T-helper 1 cell treated with Interleukin-12 subunit alpha and Interleukin-12 subunit beta and Interleukin-4 antibody, amounts not matched to agents 30 μg/mL and 1 μg/mL, for 36 hours (primary cell): ENCODE measurements around the gene CIAO1.
A peak's percentile ranks its signal among the peaks of the same experiment; 100 is the strongest.
"Not testable (repeated sequence)": the region's sequence is repeated elsewhere in the genome, so short reads cannot be mapped to it uniquely, and the experiment has no call there.

ENCODE experiments used
- H3K27ac Mint-ChIP-seq: one replicate; pipeline ENCODE4 v1.8.0; 2021; ENCODE audit warnings: mild to moderate bottlenecking, mixed read lengths
- H3K27me3 Mint-ChIP-seq: one replicate; pipeline ENCODE4 v1.8.0; 2021; ENCODE audit warnings: low read depth, mixed read lengths
- H3K36me3 Mint-ChIP-seq: one replicate; pipeline ENCODE4 v1.8.0; 2021; ENCODE audit warnings: low read depth, mixed read lengths
- H3K4me1 Mint-ChIP-seq: one replicate; pipeline ENCODE4 v1.8.0; 2021; ENCODE audit warnings: low read depth, mixed read lengths
- H3K4me3 Mint-ChIP-seq: one replicate; pipeline ENCODE4 v1.8.0; 2021; ENCODE audit warnings: mild to moderate bottlenecking, moderate library complexity, mixed read lengths
- H3K9me3 Mint-ChIP-seq: one replicate; pipeline ENCODE4 v1.8.0; 2021; ENCODE audit warnings: mixed read lengths

Gene CIAO1

DNA sequence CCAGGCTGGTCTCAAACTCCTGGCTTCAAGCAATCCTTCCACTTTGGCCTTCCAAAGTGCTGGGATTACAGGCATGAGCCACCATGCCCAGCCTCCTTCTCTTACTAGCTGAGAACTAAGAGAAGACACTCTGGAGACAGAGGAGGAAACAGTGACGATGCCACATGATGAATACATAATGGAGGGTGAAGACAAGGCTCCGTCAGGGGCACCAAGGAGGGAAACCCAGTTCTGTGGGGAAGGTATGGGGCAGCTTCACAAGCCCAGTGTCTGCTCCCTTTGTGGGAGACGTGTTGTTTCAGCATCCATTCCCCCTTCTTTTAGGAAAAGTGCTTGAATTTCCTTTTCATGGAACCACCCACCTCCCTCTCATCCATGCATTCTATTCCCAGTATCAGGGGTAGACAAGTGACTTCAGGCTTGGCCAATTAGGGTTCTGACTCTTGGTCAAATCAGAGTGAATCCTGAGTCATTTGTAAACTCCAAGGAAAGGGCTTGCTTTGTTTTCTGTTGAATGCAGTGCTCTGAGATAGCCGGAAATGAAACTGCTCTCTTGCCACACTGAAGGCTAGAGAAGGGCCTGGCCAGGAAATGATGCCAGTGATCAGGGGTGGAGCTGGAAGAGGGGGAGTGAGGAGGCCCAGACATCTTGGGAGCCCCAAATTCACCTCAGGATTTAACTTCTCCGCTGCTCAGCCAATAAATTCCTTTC is 24.0 kb upstream of the CIAO1 start:
- H3K36me3 Mint-ChIP-seq, result peaks cover 19% of the 10 kb centered on the region
- peak overlapping the region; percentile 94 for H3K27ac Mint-ChIP-seq
- peaks cover 9% of the 10 kb centered on the region for H3K9me3 Mint-ChIP-seq
- H3K4me3 Mint-ChIP-seq, result peak overlapping the region; percentile 61
- peaks cover 46% of the 10 kb centered on the region for H3K4me1 Mint-ChIP-seq
- no peaks in the 10 kb centered on the region for H3K27me3 Mint-ChIP-seq

DNA sequence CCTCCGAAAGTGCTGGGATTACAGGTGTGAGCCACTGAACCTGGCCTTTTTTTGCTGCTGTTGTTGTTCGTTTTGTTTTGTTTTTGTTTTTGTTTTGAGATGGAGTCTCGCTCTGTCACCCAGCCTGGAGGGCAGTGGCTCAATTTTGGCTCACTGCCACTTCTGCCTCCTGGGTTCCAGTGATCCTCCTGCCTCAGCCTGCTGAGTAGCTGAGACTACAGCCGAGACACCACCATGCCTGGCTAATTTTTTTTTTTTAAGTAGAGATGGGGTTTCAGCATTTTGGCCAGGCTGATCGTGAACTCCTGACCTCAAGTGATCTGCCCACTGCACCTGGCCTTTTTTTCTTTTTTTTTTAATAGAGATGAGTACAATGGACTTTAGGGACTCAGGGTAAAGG is 22.2 kb upstream of the CIAO1 start:
- peaks cover 54% of the 10 kb centered on the region for H3K4me1 Mint-ChIP-seq
- no peaks in the 10 kb centered on the region for H3K27me3 Mint-ChIP-seq

DNA sequence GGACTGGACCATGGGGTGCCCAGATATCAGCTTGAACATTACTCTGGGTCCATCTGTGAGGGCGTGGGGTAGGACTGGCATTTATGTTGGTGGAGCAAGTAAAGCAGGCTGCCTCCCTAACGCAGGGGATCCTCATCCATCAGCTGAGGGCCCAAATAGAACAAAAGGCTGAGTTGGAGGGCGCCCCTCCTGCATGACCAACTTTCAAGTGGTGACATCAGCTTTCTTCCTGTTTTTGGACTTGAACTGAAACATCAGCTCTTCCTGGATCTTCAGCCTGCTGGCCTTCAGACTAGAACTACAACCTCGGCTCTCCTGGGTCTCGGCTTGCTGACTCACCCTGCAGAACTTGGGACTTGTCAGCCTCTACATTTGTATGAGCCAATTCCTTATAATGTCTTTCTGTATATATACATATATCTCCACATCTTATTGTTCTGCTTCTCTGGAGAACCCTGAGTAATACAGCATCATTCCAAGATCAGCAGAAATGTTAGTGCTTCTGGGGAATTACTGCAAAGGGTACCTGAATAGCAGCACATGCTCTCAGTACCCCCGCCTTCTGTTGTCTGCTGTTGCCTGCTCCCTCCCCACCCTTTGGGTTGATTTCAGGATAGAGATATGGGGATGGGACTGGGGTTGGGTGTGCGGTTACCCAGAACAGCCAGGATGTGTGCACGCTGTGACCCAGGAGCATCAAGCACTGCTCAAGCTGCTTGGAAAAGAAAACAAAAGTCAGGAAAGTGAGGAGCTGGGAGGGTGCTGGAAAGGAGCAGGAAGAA is 20.2 kb upstream of the CIAO1 start:
- Mint-ChIP-seq H3K4me3 (no peak overlapping the region), H3K27ac (peak overlapping the region; percentile 81), H3K9me3 (peaks cover 9% of the 10 kb centered on the region), H3K27me3 (no peaks in the 10 kb centered on the region), H3K4me1 (peaks cover 58% of the 10 kb centered on the region), H3K36me3 (peaks cover 31% of the 10 kb centered on the region)

More for the DNA sequence above, 22.2 kb upstream of the CIAO1 start:
- Mint-ChIP-seq H3K9me3 (peaks cover 9% of the 10 kb centered on the region), H3K27ac (no peak overlapping the region), H3K36me3 (peaks cover 25% of the 10 kb centered on the region), H3K4me3 (no peak overlapping the region)

DNA sequence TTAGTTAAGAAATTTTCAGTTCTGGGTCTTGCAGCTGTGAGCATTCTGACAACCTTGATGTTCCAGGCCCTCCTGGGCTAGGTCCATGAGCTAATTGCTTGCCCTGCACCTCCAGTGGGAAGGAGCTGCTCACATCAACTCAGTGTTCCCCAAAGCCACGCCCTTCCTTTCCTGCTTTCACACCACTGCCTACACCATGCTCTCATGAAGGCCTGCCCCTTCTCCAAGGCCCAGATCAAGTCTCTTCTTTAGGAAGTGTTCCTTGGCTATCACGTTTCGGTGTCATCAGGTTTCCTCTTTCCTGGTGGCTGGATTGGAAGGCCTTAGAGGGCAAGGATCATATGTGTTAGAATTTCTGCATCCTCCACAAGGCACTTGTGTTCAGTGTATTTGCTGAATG is 19.0 kb upstream of the CIAO1 start:
- Mint-ChIP-seq H3K4me3 (no peak overlapping the region), H3K9me3 (peaks cover 9% of the 10 kb centered on the region), H3K4me1 (peaks cover 53% of the 10 kb centered on the region), H3K36me3 (peaks cover 36% of the 10 kb centered on the region), H3K27me3 (no peaks in the 10 kb centered on the region), H3K27ac (peak overlapping the region; percentile 69)

GRCh38 chr2:96247896-96248295 is 18.1 kb upstream of the CIAO1 start:
- Mint-ChIP-seq H3K27ac (no peak overlapping the region), H3K36me3 (peaks cover 43% of the 10 kb centered on the region), H3K9me3 (peaks cover 9% of the 10 kb centered on the region), H3K27me3 (no peaks in the 10 kb centered on the region), H3K4me1 (peaks cover 44% of the 10 kb centered on the region), H3K4me3 (no peak overlapping the region)

DNA sequence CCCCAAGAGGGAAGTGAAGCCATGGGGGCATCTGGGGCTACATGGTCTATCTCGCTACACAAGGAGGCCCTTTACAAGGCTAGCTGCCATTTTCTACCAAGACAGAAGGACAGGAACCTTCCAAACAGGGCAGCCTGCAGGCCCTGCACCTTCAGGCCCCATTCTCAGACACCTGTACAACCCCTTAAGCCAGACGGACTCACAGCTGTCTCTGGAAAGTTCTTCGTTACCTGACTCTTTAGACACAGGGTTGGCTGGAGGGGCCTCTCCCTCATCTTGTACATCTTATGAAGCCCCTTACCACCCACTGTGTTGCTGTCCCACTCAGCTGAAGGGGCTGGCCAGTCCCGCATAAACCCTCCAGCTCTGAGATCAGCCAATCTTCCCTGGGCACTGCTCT is 17.4 kb upstream of the CIAO1 start:
- Mint-ChIP-seq H3K9me3 (peaks cover 9% of the 10 kb centered on the region), H3K4me3 (no peak overlapping the region), H3K27me3 (no peaks in the 10 kb centered on the region), H3K27ac (no peak overlapping the region), H3K4me1 (peaks cover 40% of the 10 kb centered on the region), H3K36me3 (peaks cover 47% of the 10 kb centered on the region)

DNA sequence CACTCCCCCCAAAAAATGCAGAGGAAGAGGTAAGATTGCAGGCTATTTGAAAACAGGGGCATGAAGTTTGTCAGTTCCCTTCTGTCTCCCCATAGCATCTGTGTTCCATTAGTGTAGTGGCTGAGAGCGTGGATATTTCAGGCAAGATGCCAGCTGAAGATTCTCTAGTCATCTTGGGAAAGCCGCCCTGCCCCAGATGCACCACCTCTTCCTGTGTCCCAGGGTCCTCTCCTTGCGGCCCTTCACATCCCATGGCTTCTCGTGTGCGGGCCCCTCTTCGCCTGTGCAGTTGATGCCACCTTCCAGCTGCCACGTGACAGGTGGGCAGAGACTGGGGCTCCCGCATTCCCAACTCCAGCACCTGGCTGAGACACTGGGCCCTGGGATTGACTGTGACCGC is 16.4 kb upstream of the CIAO1 start:
- Mint-ChIP-seq H3K4me3 (no peak overlapping the region), H3K9me3 (peaks cover 9% of the 10 kb centered on the region), H3K36me3 (peaks cover 55% of the 10 kb centered on the region), H3K4me1 (peaks cover 38% of the 10 kb centered on the region), H3K27me3 (no peaks in the 10 kb centered on the region), H3K27ac (no peak overlapping the region)

- H3K4me3 Mint-ChIP-seq, result no peak overlapping the region
- peaks cover 37% of the 10 kb centered on the region for H3K4me1 Mint-ChIP-seq
- H3K27ac Mint-ChIP-seq, result peak overlapping the region; percentile 9
- H3K9me3 Mint-ChIP-seq, result peaks cover 9% of the 10 kb centered on the region
- H3K36me3 Mint-ChIP-seq, result peaks cover 54% of the 10 kb centered on the region
- H3K27me3 Mint-ChIP-seq, result no peaks in the 10 kb centered on the region
Measured at GRCh38 chr2:96250188-96250587, 15.8 kb upstream of the CIAO1 start.

DNA sequence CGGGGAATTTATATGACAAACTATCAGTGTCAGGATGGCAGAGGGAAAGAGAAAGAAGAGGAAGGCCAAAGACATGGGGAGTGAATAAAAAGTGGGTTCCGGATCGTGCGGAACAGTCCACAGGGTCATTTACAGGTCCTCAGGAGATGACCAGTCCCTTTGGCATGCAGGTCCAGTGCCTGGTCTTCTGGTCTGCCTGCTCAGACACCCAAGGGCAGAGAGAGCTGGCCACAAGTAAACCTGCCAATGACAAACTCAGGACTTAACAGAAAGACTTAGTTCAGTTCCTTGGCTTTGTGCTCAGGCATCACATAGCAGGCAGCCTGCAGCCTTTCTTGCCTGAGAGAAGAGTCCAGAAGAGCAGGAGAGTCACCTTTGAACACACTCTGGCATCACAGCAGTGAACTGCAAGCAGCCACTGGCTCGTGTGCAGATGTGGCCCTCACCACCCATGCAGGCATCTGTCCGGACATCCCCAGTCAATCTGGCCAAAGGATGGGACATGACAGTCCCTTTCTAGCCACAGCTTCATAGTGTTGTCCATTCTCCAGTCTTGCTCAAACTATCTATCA is 14.2 kb upstream of the CIAO1 start:
- no peaks in the 10 kb centered on the region for H3K27me3 Mint-ChIP-seq
- H3K4me1 Mint-ChIP-seq, result peaks cover 29% of the 10 kb centered on the region
- no peak overlapping the region for H3K27ac Mint-ChIP-seq
- peaks cover 50% of the 10 kb centered on the region for H3K36me3 Mint-ChIP-seq
- no peaks in the 10 kb centered on the region for H3K9me3 Mint-ChIP-seq
- no peak overlapping the region for H3K4me3 Mint-ChIP-seq

GRCh38 chr2:96252526-96252925 is 13.5 kb upstream of the CIAO1 start:
- no peaks in the 10 kb centered on the region for H3K9me3 Mint-ChIP-seq
- peaks cover 48% of the 10 kb centered on the region for H3K36me3 Mint-ChIP-seq
- H3K27me3 Mint-ChIP-seq, result no peaks in the 10 kb centered on the region
- H3K27ac Mint-ChIP-seq, result no peak overlapping the region
- no peak overlapping the region for H3K4me3 Mint-ChIP-seq
- H3K4me1 Mint-ChIP-seq, result peaks cover 26% of the 10 kb centered on the region

DNA sequence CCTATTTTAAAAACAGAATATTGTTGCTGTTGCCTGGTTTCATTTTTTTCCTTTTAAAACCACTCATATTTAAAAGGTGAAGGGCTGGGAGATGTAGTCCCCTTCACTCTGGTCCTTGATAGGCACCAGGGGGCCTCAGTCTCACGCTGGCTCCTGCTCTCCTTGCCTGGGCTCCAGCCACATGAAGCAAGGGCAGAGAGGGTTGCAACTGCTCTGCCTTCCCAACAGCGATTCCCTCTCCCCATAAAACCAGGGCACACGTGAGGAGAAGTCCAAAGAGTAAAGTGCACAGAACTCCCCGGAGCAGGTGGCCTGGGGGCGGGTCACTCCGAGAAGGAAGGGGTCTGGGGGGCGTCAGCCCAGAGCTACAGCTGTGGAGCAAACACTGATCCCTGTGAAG is 13.0 kb upstream of the CIAO1 start:
- no peaks in the 10 kb centered on the region for H3K27me3 Mint-ChIP-seq
- H3K27ac Mint-ChIP-seq, result no peak overlapping the region
- no peaks in the 10 kb centered on the region for H3K9me3 Mint-ChIP-seq
- H3K4me1 Mint-ChIP-seq, result peaks cover 26% of the 10 kb centered on the region
- peaks cover 46% of the 10 kb centered on the region for H3K36me3 Mint-ChIP-seq
- H3K4me3 Mint-ChIP-seq, result no peak overlapping the region

DNA sequence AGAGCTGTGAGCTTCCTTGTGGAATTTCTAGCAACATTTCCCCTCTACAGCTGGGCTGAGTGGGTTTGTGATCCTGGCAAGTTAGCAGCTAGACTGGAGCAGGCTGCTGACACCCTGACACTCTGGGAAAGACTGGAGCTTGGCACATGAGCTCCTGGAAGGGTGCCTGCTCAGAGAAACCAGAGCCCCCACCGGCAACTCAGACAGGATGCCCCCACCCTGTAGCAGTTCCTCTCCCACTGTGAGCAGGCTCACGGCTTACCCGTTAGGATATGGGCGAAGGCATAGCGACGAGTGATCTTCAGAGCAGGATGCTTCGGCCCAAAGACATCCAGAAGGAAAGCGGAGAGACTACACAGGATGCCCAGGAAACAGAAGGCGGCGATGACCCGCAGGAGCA is 11.5 kb upstream of the CIAO1 start:
- Mint-ChIP-seq H3K27me3 (no peaks in the 10 kb centered on the region), H3K9me3 (no peaks in the 10 kb centered on the region), H3K27ac (no peak overlapping the region), H3K4me3 (no peak overlapping the region), H3K36me3 (peaks cover 46% of the 10 kb centered on the region), H3K4me1 (peaks cover 29% of the 10 kb centered on the region)

- Mint-ChIP-seq H3K9me3 (no peaks in the 10 kb centered on the region), H3K27me3 (no peaks in the 10 kb centered on the region), H3K27ac (peak overlapping the region; percentile 51), H3K4me3 (no peak overlapping the region), H3K4me1 (peaks cover 37% of the 10 kb centered on the region), H3K36me3 (peaks cover 45% of the 10 kb centered on the region)
Measured at GRCh38 chr2:96256611-96257113, 9.4 kb upstream of the CIAO1 start.

- Mint-ChIP-seq H3K4me1 (peaks cover 40% of the 10 kb centered on the region), H3K36me3 (peaks cover 36% of the 10 kb centered on the region), H3K27ac (peak overlapping the region; percentile 20)
- not testable (repeated sequence) for H3K27me3 Mint-ChIP-seq, H3K9me3 Mint-ChIP-seq, H3K4me3 Mint-ChIP-seq
Measured at GRCh38 chr2:96257744-96258143, 8.3 kb upstream of the CIAO1 start.
